Activated naive CD8-positive, alpha-beta T cell treated with anti-CD3 and anti-CD28 coated beads, Interleukin-2, amount 50 U/mL, for 16 hours (primary cell): Measurements from ENCODE around the gene RMDN3.

Experiments
- DNase-seq: peaks from one replicate; pipeline ENCODE4 v3.0.0-alpha.2; 2020; ENCODE audit warnings: low read depth, low spot score

RMDN3 gene

GRCh38 chr15:40754883-40755811, at the start of gene RMDN3:
RMDN3 (minus strand) TSS chr15:40755254; CDS start chr15:40754783, 471 bp downstream.
- DNase-seq = peak; percentile 87

GRCh38 chr15:40803688-40804087, 48.6 kb upstream of the RMDN3 start:
- no peak for DNase-seq

- DNase-seq = no peak
Measured at GRCh38 chr15:40803076-40803475, 48.0 kb upstream of the RMDN3 start.

GRCh38 chr15:40799523-40799922, 44.5 kb upstream of the RMDN3 start:
- no peak for DNase-seq

GRCh38 chr15:40796512-40796911, 41.5 kb upstream of the RMDN3 start:
- no peak for DNase-seq

GRCh38 chr15:40796041-40796440, 41.0 kb upstream of the RMDN3 start:
- no peak for DNase-seq

GRCh38 chr15:40793216-40793989, 38.3 kb upstream of the RMDN3 start:
- no peak for DNase-seq

- DNase-seq = no peak
Measured at GRCh38 chr15:40792394-40792793, 37.3 kb upstream of the RMDN3 start.

- DNase-seq = no peak
Measured at GRCh38 chr15:40790718-40791117, 35.7 kb upstream of the RMDN3 start.

- DNase-seq = no peak
Measured at GRCh38 chr15:40789999-40790398, 34.9 kb upstream of the RMDN3 start.

- DNase-seq = no peak
Measured at GRCh38 chr15:40789119-40789518, 34.1 kb upstream of the RMDN3 start.

- DNase-seq = no peak
Measured at GRCh38 chr15:40787991-40788390, 32.9 kb upstream of the RMDN3 start.

- peak; percentile 41 for DNase-seq
Measured at GRCh38 chr15:40787344-40787841, 32.3 kb upstream of the RMDN3 start.

- DNase-seq = no peak
Measured at GRCh38 chr15:40785814-40786213, 30.8 kb upstream of the RMDN3 start.

- DNase-seq = no peak
Measured at GRCh38 chr15:40785164-40785563, 30.1 kb upstream of the RMDN3 start.

GRCh38 chr15:40782609-40783227, 27.7 kb upstream of the RMDN3 start:
- DNase-seq = peak; percentile 66

GRCh38 chr15:40776537-40777141, 21.6 kb upstream of the RMDN3 start:
- DNase-seq = no peak

GRCh38 chr15:40775740-40776536, 20.9 kb upstream of the RMDN3 start:
- no peak for DNase-seq

GRCh38 chr15:40775007-40775406, 20.0 kb upstream of the RMDN3 start:
- no peak for DNase-seq

GRCh38 chr15:40773902-40774301, 18.8 kb upstream of the RMDN3 start:
- no peak for DNase-seq

GRCh38 chr15:40773496-40773895, 18.4 kb upstream of the RMDN3 start:
- no peak for DNase-seq
